Breast epithelium (tissue), 4 donors: Measurements from ENCODE around the gene SSTR5. TPM values are rescaled to one million over a fixed set of nuclear protein-coding genes. Genes with fewer than 3 reads are reported as not detected.

Experiments used
- DNase-seq, 2 donors: peaks; one replicate each; pipeline ENCODE4 v3.0.0-alpha.2; 2019; ENCODE audit warnings: low spot score in 2 of 2
- H3K27ac ChIP-seq, 2 donors: fragments of 200-600 bp; sonication (generic) in 1 of 2; one replicate each; pipeline ENCODE4 v1.5.1; 2016 to 2019; ENCODE audit warnings: mild to moderate bottlenecking in 1 of 2
- H3K27me3 ChIP-seq, 2 donors: fragments of 200-600 bp; sonication (generic) in 1 of 2; one replicate each; pipeline versions ENCODE4 v1.5.1 to v1.6.0; 2017 to 2019; ENCODE audit warnings: control low read depth in 1 of 2, mild to moderate bottlenecking in 1 of 2
- H3K36me3 ChIP-seq: fragments of 200-600 bp; one replicate; pipeline ENCODE4 v1.5.1; 2019
- H3K4me1 ChIP-seq, 2 donors: fragments of 200-600 bp; sonication (generic); one replicate each; pipeline ENCODE4 v1.5.1; 2016 to 2019; ENCODE audit warnings: control low read depth in 1 of 2
- H3K4me3 ChIP-seq, 3 donors: fragments of 200-600 bp; sonication (generic); 1 replicate in 2 of 3; 2 replicates in 1 of 3; pipeline ENCODE4 v1.5.1; 2016 to 2019; ENCODE audit warnings: mild to moderate bottlenecking in 3 of 3, moderate library complexity in 2 of 3
- H3K9me3 ChIP-seq, 2 donors: fragments of 200-600 bp; sonication (generic) in 1 of 2; one replicate each; pipeline ENCODE4 v1.5.1; 2016 to 2019; ENCODE audit warnings: control low read depth in 1 of 2
- POLR2A ChIP-seq: fragments of 450-650 bp; IDR thresholded peaks from one replicate; pipeline ENCODE4 v1.6.1; 2016; ENCODE audit warnings: antibody characterized with exemption, mild to moderate bottlenecking, moderate library complexity
- POLR2AphosphoS5 ChIP-seq, 3 donors: sonication (generic); formaldehyde crosslinking; IDR thresholded peaks; one replicate each; pipeline ENCODE4 v1.6.1; 2017; ENCODE audit warnings: antibody characterized with exemption in 3 of 3
- intact Hi-C: fragments of 100-400 bp; cut with DNase I; formaldehyde crosslinking; loops from one replicate; pipeline ENCODE4 v1.15.1; 2023; ENCODE audit warnings: low total_unique reads
- total RNA-seq, 3 donors: library from RNA; depleted of rRNA; stranded (reverse); fragments of >200 nt; gene quantifications; one replicate each; pipeline ENCODE4 v1.1.0, GENCODE V29; 2016
- TF ChIP-seq, protein P1 (sequence below), 3 donors: fragments of 450-650 bp; IDR thresholded peaks; one replicate each; pipeline ENCODE4 v1.5.1; 2016 to 2017; ENCODE audit warnings: antibody characterized with exemption in 3 of 3, mild to moderate bottlenecking in 3 of 3, moderate library complexity in 3 of 3

Gene SSTR5
- total RNA-seq, 3 donors from 2014 or later: not detected

DNA sequence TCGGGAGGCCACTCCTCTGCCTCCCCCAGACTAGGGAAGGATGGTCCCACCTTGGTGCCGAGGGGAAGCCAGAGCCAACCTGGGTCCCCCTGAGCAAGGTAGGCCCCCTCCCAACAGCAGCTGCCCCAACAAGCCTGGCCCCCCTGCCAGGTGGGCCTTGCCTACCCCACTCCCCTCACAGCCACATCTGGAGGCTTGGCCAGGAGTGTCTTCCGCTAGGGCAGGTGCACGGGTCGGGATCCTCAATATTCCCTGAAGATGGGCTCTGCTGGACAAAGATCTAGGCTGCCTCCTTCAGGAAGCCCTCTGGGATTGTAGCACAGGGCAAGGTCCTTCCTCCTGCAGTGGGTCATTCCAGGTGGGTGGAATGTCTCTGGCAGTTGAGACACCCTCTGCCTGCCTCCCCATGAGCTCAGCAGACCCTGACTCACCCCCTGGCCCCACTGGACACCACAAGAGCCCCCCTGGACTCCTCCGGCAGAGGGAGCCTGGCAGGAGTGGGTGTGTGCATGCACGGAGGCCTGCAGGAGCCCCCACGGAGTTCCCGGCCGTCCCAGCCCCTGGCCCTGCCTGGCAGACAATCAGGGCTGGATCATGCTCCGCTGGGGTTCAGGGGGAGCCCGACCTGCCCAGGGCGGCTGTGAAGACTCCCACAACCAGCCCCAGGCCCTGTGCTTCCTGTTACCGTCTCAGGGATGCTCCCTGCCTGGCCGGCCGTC, 23.1 kb downstream of the SSTR5 start:
- DNase-seq: no peak
- Histone ChIP-seq H3K4me3 (no peak overlapping the region), H3K36me3 (no peaks in the 10 kb centered on the region), H3K27ac (no peak overlapping the region), H3K9me3 (no peaks in the 10 kb centered on the region), H3K27me3 (peaks cover 0 to 86% of the 10 kb centered on the region in 2 donors), H3K4me1 (no peaks in the 10 kb centered on the region)
- intact Hi-C loops: no loop called here
- no peak for TF ChIP-seq POLR2AphosphoS5 (IDR thresholded peaks at IDR 0.05)
- TF ChIP-seq POLR2A: no peak
- TF ChIP-seq, protein P1, sequence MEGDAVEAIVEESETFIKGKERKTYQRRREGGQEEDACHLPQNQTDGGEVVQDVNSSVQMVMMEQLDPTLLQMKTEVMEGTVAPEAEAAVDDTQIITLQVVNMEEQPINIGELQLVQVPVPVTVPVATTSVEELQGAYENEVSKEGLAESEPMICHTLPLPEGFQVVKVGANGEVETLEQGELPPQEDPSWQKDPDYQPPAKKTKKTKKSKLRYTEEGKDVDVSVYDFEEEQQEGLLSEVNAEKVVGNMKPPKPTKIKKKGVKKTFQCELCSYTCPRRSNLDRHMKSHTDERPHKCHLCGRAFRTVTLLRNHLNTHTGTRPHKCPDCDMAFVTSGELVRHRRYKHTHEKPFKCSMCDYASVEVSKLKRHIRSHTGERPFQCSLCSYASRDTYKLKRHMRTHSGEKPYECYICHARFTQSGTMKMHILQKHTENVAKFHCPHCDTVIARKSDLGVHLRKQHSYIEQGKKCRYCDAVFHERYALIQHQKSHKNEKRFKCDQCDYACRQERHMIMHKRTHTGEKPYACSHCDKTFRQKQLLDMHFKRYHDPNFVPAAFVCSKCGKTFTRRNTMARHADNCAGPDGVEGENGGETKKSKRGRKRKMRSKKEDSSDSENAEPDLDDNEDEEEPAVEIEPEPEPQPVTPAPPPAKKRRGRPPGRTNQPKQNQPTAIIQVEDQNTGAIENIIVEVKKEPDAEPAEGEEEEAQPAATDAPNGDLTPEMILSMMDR (IDR thresholded peaks at IDR 0.05): no peak

DNA sequence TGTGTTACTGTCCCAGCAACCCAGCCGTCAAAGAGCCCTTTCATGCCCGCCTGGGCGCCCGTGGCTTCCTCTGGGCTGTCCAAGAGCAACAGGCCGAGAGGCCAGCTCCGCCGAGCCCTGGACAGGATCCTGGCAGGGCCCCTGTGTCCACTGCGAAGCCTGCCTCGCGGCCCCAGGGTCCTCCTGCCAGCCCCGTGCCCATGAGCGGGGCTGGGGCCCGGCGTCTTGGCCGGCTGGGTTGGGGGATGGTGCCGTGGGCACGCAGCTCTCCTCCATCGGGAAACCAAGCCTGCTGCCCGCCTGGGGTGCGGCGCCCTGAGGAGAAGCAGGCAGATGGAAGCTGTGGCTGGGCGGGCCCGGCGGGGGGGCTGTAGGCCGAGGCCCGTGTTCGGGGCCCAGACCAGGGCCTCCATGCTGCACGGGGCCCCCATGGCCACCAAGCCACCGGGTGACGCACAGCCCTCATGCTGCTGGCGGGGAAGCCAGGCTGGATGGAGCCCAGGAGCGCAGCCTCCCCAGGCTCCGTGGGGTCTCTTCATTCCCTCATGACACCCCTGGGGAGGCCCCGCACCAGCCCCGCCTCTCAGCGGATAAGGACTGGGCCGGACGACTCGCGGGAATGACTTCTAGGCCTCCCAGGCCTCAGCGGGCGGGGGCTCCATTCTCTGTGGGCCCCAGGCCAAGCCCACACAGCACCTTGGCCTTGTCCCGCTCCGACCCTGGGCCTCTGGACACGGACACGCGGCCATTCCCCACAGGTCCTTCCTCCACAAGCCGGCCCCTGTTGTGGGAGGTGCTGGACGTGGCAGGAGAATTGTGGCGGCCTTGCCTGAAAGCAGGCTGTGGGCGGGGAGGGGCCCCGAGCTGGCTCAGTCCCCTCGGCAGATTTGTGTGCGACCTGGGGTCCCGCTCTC, 23.9 kb downstream of the SSTR5 start, which contains the start of gene C1QTNF8:
Gene C1QTNF8 (minus strand): TSS at position 76 of the 914 bp plus-strand sequence. CDS start 1,322 bp downstream, outside the sequence.
- intact Hi-C loops: no loop called here
- no peak within 1 kb of the TSS for H3K4me3 ChIP-seq
- no peaks in the 10 kb centered on the region for H3K9me3 ChIP-seq
- no peak within 1 kb of the TSS for H3K27ac ChIP-seq
- no peak for TF ChIP-seq POLR2A
- H3K36me3 ChIP-seq: no peaks in the 10 kb centered on the region
- DNase-seq: no peak
- no peaks in the 10 kb centered on the region for H3K4me1 ChIP-seq
- H3K27me3 ChIP-seq: peaks cover 0 to 86% of the 10 kb centered on the region in 2 donors

DNA sequence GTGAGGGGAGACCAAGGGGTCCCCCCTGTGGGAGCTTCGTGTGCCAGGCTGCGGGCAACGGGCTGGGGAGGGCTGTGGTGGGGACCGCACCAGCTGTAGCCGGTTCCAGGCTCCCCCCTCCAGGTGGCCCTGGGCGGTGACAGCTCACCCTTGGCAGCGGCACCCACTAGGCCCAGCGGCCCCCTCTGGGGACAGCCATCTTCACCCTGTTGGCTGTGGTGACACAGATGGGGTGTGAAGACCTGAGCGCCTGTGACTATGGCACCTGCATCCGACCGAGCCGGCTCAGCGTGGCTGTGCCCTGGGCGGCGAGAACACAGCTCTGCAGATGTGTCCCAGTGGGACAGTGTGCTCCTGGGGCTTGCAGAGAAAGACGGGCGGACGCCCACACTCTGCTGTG, 24.6 kb downstream of the SSTR5 start:
- H3K27me3 ChIP-seq: peaks cover 3 to 86% of the 10 kb centered on the region in 2 donors
- TF ChIP-seq POLR2AphosphoS5 (IDR thresholded peaks at IDR 0.05) (no peak), POLR2A (no peak)
- TF ChIP-seq, protein P1 (IDR thresholded peaks at IDR 0.05): no peak
- no peak for DNase-seq
- H3K9me3 ChIP-seq: no peaks in the 10 kb centered on the region
- no peaks in the 10 kb centered on the region for H3K36me3 ChIP-seq
- intact Hi-C loops: no loop called here
- no peak overlapping the region for H3K4me3 ChIP-seq
- H3K27ac ChIP-seq: no peak overlapping the region
- no peaks in the 10 kb centered on the region for H3K4me1 ChIP-seq

DNA sequence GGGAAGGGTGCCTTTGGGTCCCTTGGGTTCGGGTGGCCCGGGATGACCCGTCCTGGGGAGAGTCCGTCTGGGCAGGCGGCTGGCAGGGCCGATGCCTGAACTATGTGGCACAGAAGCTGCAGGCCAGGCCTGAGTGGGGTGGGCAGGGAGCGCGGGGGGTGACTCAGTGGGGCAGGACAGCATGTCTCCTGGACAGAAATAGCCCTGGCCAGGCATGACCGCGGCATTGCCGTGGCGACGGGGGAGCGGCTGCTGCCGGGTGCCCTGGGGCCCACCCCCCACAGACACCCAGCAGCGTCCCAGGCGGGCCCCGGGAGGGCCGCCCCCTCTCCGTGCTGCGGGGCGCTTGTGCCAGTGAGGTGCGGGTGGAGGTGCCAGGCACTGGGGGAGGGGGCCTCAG, 25.3 kb downstream of the SSTR5 start:
- H3K27me3 ChIP-seq: peaks cover 5 to 89% of the 10 kb centered on the region in 2 donors
- no peaks in the 10 kb centered on the region for H3K36me3 ChIP-seq
- TF ChIP-seq POLR2AphosphoS5 (IDR thresholded peaks at IDR 0.05) (no peak), POLR2A (no peak)
- TF ChIP-seq, protein P1 (IDR thresholded peaks at IDR 0.05): no peak
- no peaks in the 10 kb centered on the region for H3K9me3 ChIP-seq
- no peaks in the 10 kb centered on the region for H3K4me1 ChIP-seq
- H3K4me3 ChIP-seq: no peak overlapping the region
- DNase-seq: no peak
- intact Hi-C loops: no loop called here
- H3K27ac ChIP-seq: no peak overlapping the region

DNA sequence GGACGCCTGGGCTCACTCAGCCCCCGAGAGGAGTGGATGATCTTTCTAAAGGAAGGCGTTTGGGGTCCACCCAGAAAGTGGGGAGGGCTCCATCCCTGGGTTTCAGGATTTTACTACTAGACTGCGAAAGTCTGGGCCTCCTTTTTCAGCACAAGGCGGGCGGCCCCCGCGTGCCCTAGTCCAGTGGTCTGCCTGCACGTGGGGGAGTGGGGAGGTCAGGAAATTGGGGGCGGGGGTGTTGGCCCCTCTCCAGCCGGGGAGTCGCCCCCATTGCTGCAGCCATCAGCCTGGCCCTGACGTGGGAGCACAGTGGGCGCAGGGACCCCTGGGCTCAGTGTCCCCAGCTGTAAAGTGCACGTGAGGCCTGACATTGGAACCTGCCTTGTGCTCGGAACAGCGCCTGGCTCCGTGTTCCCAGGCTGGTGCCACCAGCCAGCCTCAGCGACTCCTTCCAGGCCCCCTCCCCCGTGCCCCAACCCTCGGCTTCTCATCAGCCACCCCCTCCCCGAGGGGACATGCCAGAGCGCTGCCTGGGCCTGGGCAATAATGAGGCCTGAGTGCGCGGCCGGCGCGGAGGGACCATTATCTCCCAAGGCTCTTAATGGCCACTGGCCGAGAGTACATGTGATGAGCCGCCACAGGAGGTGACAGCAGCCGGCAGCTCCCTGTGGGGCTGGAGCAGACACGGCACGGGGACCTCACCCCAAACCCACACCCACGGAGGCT, 25.9 kb downstream of the SSTR5 start:
- Histone ChIP-seq H3K9me3 (no peaks in the 10 kb centered on the region), H3K4me3 (no peak overlapping the region), H3K36me3 (no peaks in the 10 kb centered on the region), H3K4me1 (no peaks in the 10 kb centered on the region), H3K27ac (no peak overlapping the region), H3K27me3 (peaks cover 5 to 95% of the 10 kb centered on the region in 2 donors)
- intact Hi-C loops: no loop called here
- TF ChIP-seq, protein P1 (IDR thresholded peaks at IDR 0.05): no peak
- TF ChIP-seq POLR2AphosphoS5 (IDR thresholded peaks at IDR 0.05) (no peak), POLR2A (no peak)
- no peak for DNase-seq
